HepG2 (cell line): ENCODE measurements around the gene KIF17. TPM values are rescaled to one million over a fixed set of nuclear protein-coding genes. Genes with fewer than 3 reads are reported as not detected.

Experiments
- AGO2 ChIP-seq: fragments of 200-400 bp; formaldehyde crosslinking; optimal IDR thresholded peaks from 2 replicates; pipeline ENCODE3; 2017; ENCODE audit warnings: mild to moderate bottlenecking, low read depth, low read length, moderate library complexity
- ARID4A ChIP-seq: sonication (generic); formaldehyde crosslinking; IDR thresholded peaks from 2 replicates; pipeline ENCODE4 v1.5.0; 2020; ENCODE audit warnings: mild to moderate bottlenecking, missing genetic modification reagents, borderline replicate concordance
- DR1 ChIP-seq: sonication (generic); formaldehyde crosslinking; IDR thresholded peaks from 2 replicates; pipeline ENCODE4 v1.8.0; 2021; ENCODE audit warnings: mild to moderate bottlenecking, missing genetic modification reagents, inconsistent platforms
- ELF3 ChIP-seq: IDR thresholded peaks from 2 replicates; pipeline ENCODE4 v1.6.1; 2016; ENCODE audit warnings: missing genetic modification reagents, missing compliant biosample characterization
- FOSL2 ChIP-seq: sonication (generic); formaldehyde crosslinking; IDR thresholded peaks from 2 replicates; pipeline ENCODE4 v1.4.0; 2020; ENCODE audit warnings: missing genetic modification reagents
- MTF1 ChIP-seq: sonication (generic); formaldehyde crosslinking; IDR thresholded peaks from 2 replicates; pipeline ENCODE4 v1.5.0; 2020; ENCODE audit warnings: missing genetic modification reagents
- PAXIP1 ChIP-seq: sonication (generic); formaldehyde crosslinking; conservative IDR thresholded peaks from 2 replicates; pipeline ENCODE4 v1.4.0; 2020; ENCODE audit warnings: mild to moderate bottlenecking, missing genetic modification reagents, moderate library complexity
- SRSF1 ChIP-seq: fragments of 200-400 bp; formaldehyde crosslinking; optimal IDR thresholded peaks from 2 replicates; pipeline ENCODE3; 2017; ENCODE audit warnings: mild to moderate bottlenecking, low read depth, low read length, moderate library complexity
- ZBTB33 ChIP-seq: sonication (generic); formaldehyde crosslinking; IDR thresholded peaks from 2 replicates; pipeline ENCODE4 v1.4.0; 2020; ENCODE audit warnings: missing genetic modification reagents
- ZFP36L2 ChIP-seq: sonication (generic); formaldehyde crosslinking; IDR thresholded peaks from 2 replicates; pipeline ENCODE4 v1.4.0; 2020; ENCODE audit warnings: missing genetic modification reagents
- ZNF274 ChIP-seq: sonication (generic); formaldehyde crosslinking; IDR thresholded peaks from 2 replicates; pipeline ENCODE4 v1.5.1; 2020; ENCODE audit warnings: mild to moderate bottlenecking, missing genetic modification reagents
- ZNF281 ChIP-seq: sonication (generic); formaldehyde crosslinking; IDR thresholded peaks from 2 replicates; pipeline ENCODE4 v1.4.0; 2020; ENCODE audit warnings: missing genetic modification reagents, borderline replicate concordance
- ZNF350 ChIP-seq: sonication (generic); formaldehyde crosslinking; IDR thresholded peaks from 2 replicates; pipeline ENCODE4 v1.4.0; 2020; ENCODE audit warnings: mild to moderate bottlenecking, low read depth, missing genetic modification reagents, borderline replicate concordance
- polyA plus RNA-seq, 8 experiments: library from polyadenylated mRNA; depleted of rRNA in 3 of 8; stranded (reverse) in 7 of 8; unstranded in 1 of 8; fragments of >200 nt; fragmentation: Illumina TruSeq in 4 of 8; extraction: Trizol in 4 of 8; gene quantifications; 2 replicates each; pipeline versions ENCODE4 v1.2.1 to v1.2.3, GENCODE V29; 2011 to 2016; ENCODE audit warnings: low read depth in 4 of 8, missing spikeins in 1 of 8, mixed read lengths in 1 of 8; ENCODE audit not compliant: insufficient read depth in 1 of 8
- total RNA-seq, 5 experiments: library from RNA; depleted of rRNA; stranded (reverse); fragments of >200 nt; fragmentation: Illumina TruSeq; extraction: Trizol; gene quantifications; 2 replicates each; pipeline ENCODE4 v1.2.3, GENCODE V29; 2016; ENCODE audit warnings: low read depth in 1 of 5

Gene KIF17
- total and polyA plus RNA-seq, 2 of the 13 experiments (the other 11 are each of a cell fraction or from before 2014, with no cell fraction given) = 0.24 to 0.44 TPM

GRCh38 chr1:20633190-20634064, 84.4 kb downstream of the KIF17 start, which contains the start of gene PINK1 (continued):
- peak; percentile 58; the same call in 1 of the 2 replicates for TF ChIP-seq ARID4A (CRISPR knock-in tag)
- TF ChIP-seq ZNF281 (CRISPR knock-in tag) = peak; percentile 35; the same call in 1 of the 2 replicates
- TF ChIP-seq MTF1 (CRISPR knock-in tag) = no peak
- TF ChIP-seq DR1 (CRISPR knock-in tag) = no peak
- TF ChIP-seq PAXIP1 (CRISPR knock-in tag) = peak; percentile 54
- no peak for TF ChIP-seq ZFP36L2 (CRISPR knock-in tag)
- peak; percentile 62 for TF ChIP-seq AGO2
- TF ChIP-seq ZBTB33 (CRISPR knock-in tag) = no peak
- peak; percentile 68 for TF ChIP-seq FOSL2 (CRISPR knock-in tag)
- TF ChIP-seq SRSF1 = no peak
- TF ChIP-seq ZNF350 (CRISPR knock-in tag) = no peak
- TF ChIP-seq ZNF274 (CRISPR knock-in tag) = 0 out of 2 replicates have a peak, but pooled peaks have one; percentile 6
- TF ChIP-seq ELF3 (CRISPR knock-in tag) = peak; percentile 76
